Prostate gland (tissue), 2 donors: ENCODE measurements around the gene ADIPOR2.

Experiments used
- POLR2A ChIP-seq: fragments of 450-650 bp; IDR thresholded peaks from one replicate; pipeline ENCODE4 v1.6.1; 2016; ENCODE audit warnings: antibody characterized with exemption, mild to moderate bottlenecking
- POLR2AphosphoS5 ChIP-seq: sonication (generic); formaldehyde crosslinking; IDR thresholded peaks from one replicate; pipeline ENCODE4 v1.6.1; 2017; ENCODE audit warnings: antibody characterized with exemption
- TF ChIP-seq, protein P1 (sequence below), 4 experiments: fragments of 200-600 bp in 2 of 4; fragments of 450-650 bp in 2 of 4; sonication (generic) in 2 of 4; IDR thresholded peaks; 1 replicate in 3 of 4; 2 replicates in 1 of 4; pipeline ENCODE4 v1.5.1; 2016 to 2019; ENCODE audit warnings: antibody characterized with exemption in 4 of 4, mild to moderate bottlenecking in 2 of 4, moderate library complexity in 2 of 4

DNA sequence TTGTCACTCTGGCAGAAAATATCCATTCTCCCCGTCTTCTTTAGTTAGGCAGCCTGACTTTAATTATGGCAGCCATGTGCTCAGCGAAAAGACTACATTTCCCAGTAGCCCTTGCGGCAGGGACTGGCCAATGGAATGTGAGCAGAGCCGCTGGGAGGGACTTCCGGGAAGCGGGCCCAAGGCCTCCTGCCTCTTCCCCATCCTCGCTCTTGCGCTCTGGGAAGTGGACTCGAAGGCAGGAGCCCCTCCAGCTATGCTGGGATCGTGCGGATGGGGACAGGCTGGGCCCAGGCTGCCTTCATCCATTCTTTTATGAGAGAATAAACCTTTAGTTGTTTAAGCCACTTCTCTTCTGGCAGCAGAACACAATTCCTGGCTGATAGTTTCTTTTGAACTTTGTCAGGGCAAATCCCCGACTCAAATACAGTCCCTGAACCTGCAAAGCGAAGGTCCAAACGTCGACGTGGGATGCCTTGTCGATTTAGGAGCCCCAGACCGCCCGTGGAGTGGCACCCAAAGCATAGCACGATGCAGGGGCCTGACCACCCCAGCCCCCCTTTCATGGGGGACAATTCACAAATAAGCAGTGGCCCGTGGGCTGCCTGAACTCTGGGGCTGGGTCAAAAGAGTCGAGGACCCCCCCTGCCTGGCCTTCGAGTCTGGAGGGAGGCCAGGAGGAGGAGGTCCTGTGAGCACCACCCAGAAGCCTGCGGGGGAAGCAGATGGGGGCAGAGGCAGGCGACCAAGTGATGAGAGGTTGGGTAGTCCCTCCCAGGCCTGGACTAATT, 113.9 kb downstream of the ADIPOR2 start:
- TF ChIP-seq, protein P1, sequence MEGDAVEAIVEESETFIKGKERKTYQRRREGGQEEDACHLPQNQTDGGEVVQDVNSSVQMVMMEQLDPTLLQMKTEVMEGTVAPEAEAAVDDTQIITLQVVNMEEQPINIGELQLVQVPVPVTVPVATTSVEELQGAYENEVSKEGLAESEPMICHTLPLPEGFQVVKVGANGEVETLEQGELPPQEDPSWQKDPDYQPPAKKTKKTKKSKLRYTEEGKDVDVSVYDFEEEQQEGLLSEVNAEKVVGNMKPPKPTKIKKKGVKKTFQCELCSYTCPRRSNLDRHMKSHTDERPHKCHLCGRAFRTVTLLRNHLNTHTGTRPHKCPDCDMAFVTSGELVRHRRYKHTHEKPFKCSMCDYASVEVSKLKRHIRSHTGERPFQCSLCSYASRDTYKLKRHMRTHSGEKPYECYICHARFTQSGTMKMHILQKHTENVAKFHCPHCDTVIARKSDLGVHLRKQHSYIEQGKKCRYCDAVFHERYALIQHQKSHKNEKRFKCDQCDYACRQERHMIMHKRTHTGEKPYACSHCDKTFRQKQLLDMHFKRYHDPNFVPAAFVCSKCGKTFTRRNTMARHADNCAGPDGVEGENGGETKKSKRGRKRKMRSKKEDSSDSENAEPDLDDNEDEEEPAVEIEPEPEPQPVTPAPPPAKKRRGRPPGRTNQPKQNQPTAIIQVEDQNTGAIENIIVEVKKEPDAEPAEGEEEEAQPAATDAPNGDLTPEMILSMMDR (IDR thresholded peaks at IDR 0.05), result no peak
- TF ChIP-seq POLR2A, result no peak
- peak; percentile 81 for TF ChIP-seq POLR2AphosphoS5
